Measurements from ENCODE around the gene QRSL1.

- TF ChIP-seq, protein P1, sequence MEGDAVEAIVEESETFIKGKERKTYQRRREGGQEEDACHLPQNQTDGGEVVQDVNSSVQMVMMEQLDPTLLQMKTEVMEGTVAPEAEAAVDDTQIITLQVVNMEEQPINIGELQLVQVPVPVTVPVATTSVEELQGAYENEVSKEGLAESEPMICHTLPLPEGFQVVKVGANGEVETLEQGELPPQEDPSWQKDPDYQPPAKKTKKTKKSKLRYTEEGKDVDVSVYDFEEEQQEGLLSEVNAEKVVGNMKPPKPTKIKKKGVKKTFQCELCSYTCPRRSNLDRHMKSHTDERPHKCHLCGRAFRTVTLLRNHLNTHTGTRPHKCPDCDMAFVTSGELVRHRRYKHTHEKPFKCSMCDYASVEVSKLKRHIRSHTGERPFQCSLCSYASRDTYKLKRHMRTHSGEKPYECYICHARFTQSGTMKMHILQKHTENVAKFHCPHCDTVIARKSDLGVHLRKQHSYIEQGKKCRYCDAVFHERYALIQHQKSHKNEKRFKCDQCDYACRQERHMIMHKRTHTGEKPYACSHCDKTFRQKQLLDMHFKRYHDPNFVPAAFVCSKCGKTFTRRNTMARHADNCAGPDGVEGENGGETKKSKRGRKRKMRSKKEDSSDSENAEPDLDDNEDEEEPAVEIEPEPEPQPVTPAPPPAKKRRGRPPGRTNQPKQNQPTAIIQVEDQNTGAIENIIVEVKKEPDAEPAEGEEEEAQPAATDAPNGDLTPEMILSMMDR (IDR thresholded peaks at IDR 0.05; ENCODE audit: low read depth, low read length, missing input control), result no peak
- TF ChIP-seq JUND (IDR thresholded peaks at IDR 0.05) (no peak), RAD21 (IDR thresholded peaks at IDR 0.05) (no peak), EGR1 (IDR thresholded peaks at IDR 0.05; ENCODE audit: low read depth in 2 of 2) (no peak), TAF1 (conservative IDR thresholded peaks at IDR 0.05) (no peak), YY1 (IDR thresholded peaks at IDR 0.05) (no peak), HNF4A (conservative IDR thresholded peaks at IDR 0.05) (no peak), RXRA (IDR thresholded peaks at IDR 0.05) (no peak), SP1 (IDR thresholded peaks at IDR 0.05) (no peak)
- TF ChIP-seq, protein P2, sequence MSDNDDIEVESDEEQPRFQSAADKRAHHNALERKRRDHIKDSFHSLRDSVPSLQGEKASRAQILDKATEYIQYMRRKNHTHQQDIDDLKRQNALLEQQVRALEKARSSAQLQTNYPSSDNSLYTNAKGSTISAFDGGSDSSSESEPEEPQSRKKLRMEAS (IDR thresholded peaks at IDR 0.05), result no peak
Measured at GRCh38 chr6:106694343-106694742, 65.0 kb downstream of the QRSL1 start.

Data from liver (tissue), 3 donors.